Neural crest cell (in vitro differentiated cells): Measurements from ENCODE around the gene LIN7C. TPM values are rescaled to one million over a fixed set of nuclear protein-coding genes. Genes with fewer than 3 reads are reported as not detected.
A peak's percentile ranks its signal among the peaks of the same experiment; 100 is the strongest.

Experiments
- DNase-seq: peaks from one replicate; pipeline ENCODE4 v3.0.0; 2021; ENCODE audit warnings: low read depth, mixed read lengths, low spot score
- H3K27ac Mint-ChIP-seq: one replicate; pipeline ENCODE4 v1.8.0; 2021; ENCODE audit warnings: mild to moderate bottlenecking, mixed read lengths; ENCODE audit not compliant: unreplicated experiment
- H3K27me3 Mint-ChIP-seq: 2 replicates; pipeline ENCODE4 v1.8.0; 2021; ENCODE audit warnings: low read depth, mild to moderate bottlenecking, mixed read lengths
- H3K36me3 Mint-ChIP-seq: 2 replicates; pipeline ENCODE4 v1.8.0; 2021; ENCODE audit warnings: low read depth, mild to moderate bottlenecking, mixed read lengths
- H3K4me1 Mint-ChIP-seq: 2 replicates; pipeline ENCODE4 v1.8.0; 2021; ENCODE audit warnings: mixed read lengths
- H3K4me3 Mint-ChIP-seq: one replicate; pipeline ENCODE4 v1.8.0; 2021; ENCODE audit warnings: mild to moderate bottlenecking, mixed read lengths
- H3K9me3 Mint-ChIP-seq: 2 replicates; pipeline ENCODE4 v1.8.0; 2021; ENCODE audit warnings: mixed read lengths
- total RNA-seq: library from RNA; stranded (reverse); gene quantifications from 2 replicates; pipeline ENCODE4 v1.2.1, GENCODE V29; 2021
- TF ChIP-seq, protein P1 (sequence below): fragments of 200-600 bp; sonication (generic); conservative IDR thresholded peaks from 2 replicates; pipeline ENCODE4 v1.5.0; 2021; ENCODE audit warnings: antibody characterized with exemption, mild to moderate bottlenecking

Gene LIN7C
- total RNA-seq, 1 donor from 2014 or later, result 33.2 TPM

DNA sequence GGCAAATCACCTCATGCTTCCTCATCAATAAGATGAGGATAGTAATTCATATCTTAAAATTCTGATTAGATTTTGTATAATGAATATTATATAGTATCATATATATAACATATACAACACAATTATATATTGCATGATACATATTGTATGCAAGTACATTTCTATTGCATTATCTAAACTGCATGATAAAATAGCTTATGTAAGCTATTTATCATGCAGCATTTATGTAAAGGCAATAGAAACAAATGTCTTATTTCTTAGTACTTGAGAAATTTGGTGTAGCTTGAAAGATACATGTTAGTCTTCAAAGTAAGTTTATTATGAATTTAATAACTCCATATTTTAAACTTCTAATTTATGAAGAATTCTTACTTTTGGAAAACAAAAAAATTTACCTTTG is 5.5 kb downstream of the LIN7C start:
- TF ChIP-seq, protein P1, sequence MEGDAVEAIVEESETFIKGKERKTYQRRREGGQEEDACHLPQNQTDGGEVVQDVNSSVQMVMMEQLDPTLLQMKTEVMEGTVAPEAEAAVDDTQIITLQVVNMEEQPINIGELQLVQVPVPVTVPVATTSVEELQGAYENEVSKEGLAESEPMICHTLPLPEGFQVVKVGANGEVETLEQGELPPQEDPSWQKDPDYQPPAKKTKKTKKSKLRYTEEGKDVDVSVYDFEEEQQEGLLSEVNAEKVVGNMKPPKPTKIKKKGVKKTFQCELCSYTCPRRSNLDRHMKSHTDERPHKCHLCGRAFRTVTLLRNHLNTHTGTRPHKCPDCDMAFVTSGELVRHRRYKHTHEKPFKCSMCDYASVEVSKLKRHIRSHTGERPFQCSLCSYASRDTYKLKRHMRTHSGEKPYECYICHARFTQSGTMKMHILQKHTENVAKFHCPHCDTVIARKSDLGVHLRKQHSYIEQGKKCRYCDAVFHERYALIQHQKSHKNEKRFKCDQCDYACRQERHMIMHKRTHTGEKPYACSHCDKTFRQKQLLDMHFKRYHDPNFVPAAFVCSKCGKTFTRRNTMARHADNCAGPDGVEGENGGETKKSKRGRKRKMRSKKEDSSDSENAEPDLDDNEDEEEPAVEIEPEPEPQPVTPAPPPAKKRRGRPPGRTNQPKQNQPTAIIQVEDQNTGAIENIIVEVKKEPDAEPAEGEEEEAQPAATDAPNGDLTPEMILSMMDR, result no peak
- H3K36me3 Mint-ChIP-seq, result peaks cover 2% of the 10 kb centered on the region
- no peak for DNase-seq
- no peaks in the 10 kb centered on the region for H3K27me3 Mint-ChIP-seq
- no peak overlapping the region for H3K4me3 Mint-ChIP-seq
- H3K4me1 Mint-ChIP-seq, result peaks cover 32% of the 10 kb centered on the region
- H3K9me3 Mint-ChIP-seq, result no peaks in the 10 kb centered on the region
- no peak overlapping the region for H3K27ac Mint-ChIP-seq

GRCh38 chr11:27497911-27498310 is 8.7 kb downstream of the LIN7C start:
- Mint-ChIP-seq H3K27me3 (no peaks in the 10 kb centered on the region), H3K9me3 (no peaks in the 10 kb centered on the region), H3K4me3 (no peak overlapping the region), H3K27ac (no peak overlapping the region), H3K36me3 (no peaks in the 10 kb centered on the region), H3K4me1 (peaks cover 17% of the 10 kb centered on the region)
- TF ChIP-seq, protein P1, result no peak
- DNase-seq, result no peak

DNA sequence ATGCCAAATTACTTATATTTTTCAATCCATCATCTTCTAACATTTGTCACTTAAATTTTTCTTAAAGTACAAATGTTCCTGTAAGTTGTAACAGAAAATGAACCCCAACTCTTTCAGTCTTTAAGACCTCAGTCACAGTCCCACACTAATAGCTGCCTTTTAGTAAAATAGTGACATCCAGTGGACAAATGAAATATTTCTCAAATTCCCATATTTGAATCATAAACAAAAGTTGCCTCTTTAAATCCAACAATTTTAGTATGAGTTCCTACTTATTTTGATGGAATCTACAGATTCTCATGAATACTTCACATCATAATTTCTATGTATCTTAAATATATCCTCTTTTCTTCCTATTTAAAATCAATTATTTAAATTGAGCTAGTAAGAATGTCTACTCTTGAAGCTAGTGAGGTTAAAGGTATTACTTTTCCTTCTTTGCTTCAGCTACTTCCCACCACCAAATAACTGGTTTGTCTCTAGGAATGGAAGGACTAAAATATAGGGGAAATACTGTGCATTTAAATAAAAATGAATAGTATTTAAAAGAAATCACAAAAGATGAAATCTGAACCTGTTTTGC is 9.2 kb downstream of the LIN7C start:
- DNase-seq, result no peak
- TF ChIP-seq, protein P1, result peak; percentile 69
- no peaks in the 10 kb centered on the region for H3K27me3 Mint-ChIP-seq
- no peak overlapping the region for H3K27ac Mint-ChIP-seq
- no peak overlapping the region for H3K4me3 Mint-ChIP-seq
- H3K9me3 Mint-ChIP-seq, result no peaks in the 10 kb centered on the region
- H3K36me3 Mint-ChIP-seq, result no peaks in the 10 kb centered on the region
- H3K4me1 Mint-ChIP-seq, result peaks cover 14% of the 10 kb centered on the region

DNA sequence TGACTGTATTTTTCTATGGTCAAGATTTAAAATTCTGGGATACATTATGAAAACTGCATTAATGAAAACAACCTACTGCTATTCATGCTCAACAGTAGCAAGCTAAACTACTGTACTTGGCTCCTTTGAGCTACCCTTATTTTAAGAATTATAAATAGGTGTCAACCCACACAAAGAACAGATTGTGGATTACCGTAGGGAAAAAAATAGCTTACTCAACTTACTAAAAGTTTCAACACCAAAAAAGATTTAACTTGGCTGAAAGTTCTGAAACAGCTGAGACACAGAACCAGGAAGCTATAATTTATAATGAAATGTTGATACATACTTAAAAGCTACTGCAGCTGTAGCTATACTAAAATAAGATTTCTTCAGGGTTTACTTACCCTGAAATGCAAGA is 10.1 kb downstream of the LIN7C start:
- TF ChIP-seq, protein P1, result no peak
- Mint-ChIP-seq H3K27ac (no peak overlapping the region), H3K9me3 (no peaks in the 10 kb centered on the region), H3K27me3 (no peaks in the 10 kb centered on the region), H3K4me3 (no peak overlapping the region), H3K4me1 (peaks cover 6% of the 10 kb centered on the region), H3K36me3 (peaks cover 4% of the 10 kb centered on the region)
- no peak for DNase-seq

- H3K27me3 Mint-ChIP-seq, result no peaks in the 10 kb centered on the region
These were observed 10.8 kb downstream of the LIN7C start for GRCh38 chr11:27495710-27496300.

More at GRCh38 chr11:27495710-27496300, 10.8 kb downstream of the LIN7C start:
- no peaks in the 10 kb centered on the region for H3K9me3 Mint-ChIP-seq
- H3K36me3 Mint-ChIP-seq, result peaks cover 8% of the 10 kb centered on the region
- no peak for DNase-seq
- peaks cover 6% of the 10 kb centered on the region for H3K4me1 Mint-ChIP-seq
- H3K4me3 Mint-ChIP-seq, result no peak overlapping the region
- TF ChIP-seq, protein P1, result no peak
- H3K27ac Mint-ChIP-seq, result no peak overlapping the region
